Activated naive CD4-positive, alpha-beta T cell treated with anti-CD3 and anti-CD28 coated beads, Interleukin-2, amount 50 U/mL, for 16 hours (primary cell): Measurements from ENCODE around the gene CYBB.
A peak's percentile ranks its signal among the peaks of the same experiment; 100 is the strongest.

Experiments
- DNase-seq: peaks from one replicate; pipeline ENCODE4 v3.0.0-alpha.2; 2020

CYBB gene

DNA sequence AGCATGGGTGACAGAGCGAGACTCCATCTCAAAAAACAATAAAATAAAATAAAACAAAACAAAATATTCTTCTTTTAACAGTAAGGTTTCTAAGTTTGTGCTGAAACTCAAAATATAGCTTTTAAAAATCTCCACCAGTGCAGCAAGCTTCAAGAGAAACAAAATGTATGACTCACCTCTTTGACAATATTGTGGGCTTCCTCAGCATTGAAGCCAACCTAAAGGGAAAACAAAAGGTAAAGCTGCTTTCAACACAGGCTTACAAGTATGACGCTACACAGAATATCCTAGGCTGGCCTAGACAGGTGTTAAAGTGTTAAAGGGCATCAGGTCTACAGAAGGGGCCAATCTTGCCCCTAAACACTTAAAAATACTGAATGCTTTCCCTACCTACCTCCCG is 66.3 kb downstream of the CYBB start:
- DNase-seq = no peak

DNA sequence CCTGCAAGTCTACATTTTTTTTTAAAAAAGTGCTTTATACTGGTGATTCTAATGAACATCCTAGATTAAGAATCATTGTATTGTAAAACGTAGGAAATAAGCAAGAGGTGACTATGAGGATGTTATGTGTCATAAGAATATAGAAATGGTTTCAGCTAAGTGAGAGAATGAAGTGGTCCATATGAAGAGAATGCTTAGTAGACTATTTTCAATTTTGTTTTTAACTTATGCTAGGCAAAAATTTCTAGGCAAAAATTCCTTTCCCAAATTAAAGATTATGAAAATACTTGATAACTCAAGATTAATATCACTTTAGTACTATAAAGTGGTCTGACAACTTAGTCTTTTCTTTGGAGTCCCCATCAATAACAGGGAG is 66.7 kb downstream of the CYBB start:
- no peak for DNase-seq

DNA sequence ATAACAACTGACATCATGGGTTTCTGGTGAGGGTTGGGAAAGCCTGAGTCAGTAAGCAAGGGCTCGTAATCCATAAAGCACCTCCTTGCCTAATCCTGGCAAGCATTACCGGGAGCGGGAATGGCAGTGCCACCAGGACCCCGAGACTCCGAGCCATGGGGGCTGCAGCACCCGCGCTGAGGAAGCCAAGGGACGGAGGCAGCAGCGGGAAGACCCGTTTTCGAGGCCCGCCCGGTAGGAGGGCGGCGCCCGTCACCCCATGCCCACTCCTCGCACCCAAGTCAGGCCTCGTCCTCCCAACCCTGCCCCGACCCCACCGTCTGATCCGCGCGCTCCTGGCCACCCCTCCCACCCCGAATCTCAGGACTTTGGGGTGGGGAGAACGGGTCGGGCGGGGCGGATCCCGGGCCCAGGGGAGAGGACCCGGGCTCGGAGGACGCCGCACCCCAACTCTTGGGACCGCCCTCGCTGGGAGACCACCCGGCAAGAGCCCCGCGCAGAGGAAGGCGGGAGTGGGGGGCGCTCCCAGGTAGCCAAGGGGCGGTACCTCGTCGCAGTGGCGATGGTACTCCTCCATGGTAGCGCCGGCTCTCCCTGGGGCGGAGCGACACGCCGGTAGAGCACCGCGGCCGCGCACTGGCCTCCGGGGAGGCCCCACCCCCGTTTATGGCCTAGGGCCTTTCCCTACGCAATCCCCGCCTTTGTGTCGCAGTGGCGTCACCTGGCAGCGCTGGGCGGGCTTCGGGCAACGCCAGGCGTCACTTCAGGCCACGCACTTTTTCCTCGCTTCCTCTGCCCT is 67.3 kb downstream of the CYBB start, which contains the start of gene DYNLT3:
Gene DYNLT3, minus strand, starts transcription at position 638 of the 799 bp plus-strand sequence. Its CDS starts 61 bp downstream, at position 577.
- DNase-seq = peak; percentile 75

DNA sequence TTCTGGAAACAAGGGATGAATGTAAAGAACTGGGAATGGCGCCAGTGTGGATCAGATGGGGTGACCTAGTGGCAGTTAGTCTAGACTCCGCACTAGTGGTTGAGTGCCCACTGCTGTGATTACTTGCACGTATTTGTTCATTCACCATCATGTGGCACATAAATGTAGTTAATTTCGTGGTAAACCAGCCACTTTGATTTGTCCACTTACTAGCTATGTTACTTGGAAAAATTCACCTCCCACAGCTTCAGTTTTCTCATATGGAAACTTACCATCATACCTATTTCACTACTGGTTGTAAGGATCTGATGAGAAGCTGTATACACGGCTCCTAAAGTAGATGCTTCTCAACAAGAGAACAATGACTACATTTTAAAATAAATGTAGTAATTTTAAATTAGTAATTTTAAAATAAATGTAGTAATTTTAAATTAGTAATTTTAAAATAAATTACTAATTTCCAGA is 67.9 kb downstream of the CYBB start:
- DNase-seq = no peak

DNA sequence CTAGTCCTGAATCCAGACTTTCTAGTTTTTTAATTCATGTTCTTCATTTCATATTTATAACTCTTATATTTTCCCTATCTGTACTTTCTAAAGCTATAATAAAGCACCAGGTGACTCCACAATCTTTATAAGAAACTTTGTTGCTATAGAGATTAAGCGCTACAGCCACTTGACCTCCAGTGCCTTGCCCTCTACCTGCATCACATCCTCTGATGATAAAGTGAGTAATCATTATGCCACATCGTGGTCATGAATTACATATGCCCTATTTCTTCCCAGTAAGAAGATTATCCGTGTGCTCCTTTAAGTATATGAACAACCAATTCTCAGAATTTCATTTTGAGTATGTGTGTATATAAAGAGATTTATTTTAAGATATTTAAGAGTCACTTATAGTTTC is 74.3 kb downstream of the CYBB start:
- DNase-seq = no peak

DNA sequence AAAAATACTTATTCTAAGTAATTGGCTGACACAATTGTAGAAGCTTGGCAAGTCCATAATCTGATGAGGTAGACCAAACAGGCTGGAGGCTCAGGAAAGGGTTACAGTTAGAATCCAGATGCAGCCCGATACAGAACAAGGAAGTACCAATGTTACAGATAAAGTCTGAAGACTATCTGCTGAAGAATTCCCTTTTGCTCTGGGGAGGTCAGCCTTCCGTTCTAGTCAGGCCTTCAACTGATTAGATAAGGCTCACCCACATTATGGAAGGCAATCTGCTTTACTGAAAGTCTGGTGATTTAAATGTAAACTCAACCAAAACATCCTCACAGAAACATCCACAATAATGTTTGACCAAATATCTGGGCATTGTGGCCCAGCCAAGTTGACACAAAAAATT is 74.9 kb downstream of the CYBB start:
- DNase-seq = no peak

DNA sequence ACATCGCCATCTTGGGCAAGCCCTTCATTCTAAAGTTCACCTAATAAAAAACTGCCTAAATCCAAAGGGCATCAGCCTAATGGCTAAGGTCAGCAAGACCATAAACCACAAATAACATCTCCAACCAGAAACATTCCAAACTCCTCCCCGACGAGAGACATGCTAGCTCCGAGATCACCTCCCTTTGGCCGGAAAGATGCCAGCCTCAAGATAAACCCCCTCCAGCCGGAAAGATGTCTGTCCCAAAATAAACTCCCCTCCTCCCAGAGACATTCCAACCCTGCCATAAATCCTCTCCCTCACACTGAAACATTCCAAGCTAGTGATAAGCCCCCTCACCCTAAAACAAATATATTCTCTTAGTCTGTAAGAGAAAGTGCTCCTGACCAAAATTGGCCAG is 80.9 kb downstream of the CYBB start:
- no peak for DNase-seq

DNA sequence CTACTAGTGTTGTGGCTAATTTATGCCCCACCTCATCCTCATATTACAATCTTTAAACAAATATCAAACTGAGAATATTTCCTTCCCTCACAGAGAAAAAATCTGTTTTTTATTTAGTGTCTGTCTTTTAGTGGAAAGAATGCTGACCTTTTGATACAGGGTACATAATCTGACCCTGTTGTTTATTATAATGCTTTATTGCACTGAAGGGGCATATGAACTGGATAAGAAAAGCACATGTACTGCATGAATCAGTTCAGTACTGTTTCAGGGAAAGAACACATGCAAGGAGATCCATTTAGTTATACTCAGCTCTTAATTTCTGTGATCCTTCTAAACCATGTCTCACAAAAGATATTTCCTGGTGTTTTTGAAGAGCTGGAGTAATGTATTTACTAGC is 83.0 kb downstream of the CYBB start:
- DNase-seq = no peak
